ENCODE data around the gene RMND5B.
A peak's percentile ranks its signal among the peaks of the same experiment; 100 is the strongest.
"Not testable (repeated sequence)": the region's sequence is repeated elsewhere in the genome, so short reads cannot be mapped to it uniquely, and the experiment has no call there.

The RMND5B gene

GRCh38 chr5:178194026-178194425 is 63.2 kb downstream of the RMND5B start:
- H3K4me3 ChIP-seq, result no peak overlapping the region
- H3K27ac ChIP-seq, result no peak overlapping the region

GRCh38 chr5:178196281-178196812 is 65.5 kb downstream of the RMND5B start:
- H3K27ac ChIP-seq, result no peak overlapping the region
- H3K4me3 ChIP-seq, result no peak overlapping the region

- no peak overlapping the region for H3K4me3 ChIP-seq
- H3K27ac ChIP-seq, result no peak overlapping the region
These were observed 66.2 kb downstream of the RMND5B start for GRCh38 chr5:178196986-178197385.

- not testable (repeated sequence) for H3K27ac ChIP-seq, H3K4me3 ChIP-seq
These were observed 67.3 kb downstream of the RMND5B start for GRCh38 chr5:178198151-178198550.

- Histone ChIP-seq H3K27ac (no peak overlapping the region), H3K4me3 (no peak overlapping the region)
These were observed 67.9 kb downstream of the RMND5B start for GRCh38 chr5:178198706-178199105.

- no peak overlapping the region for H3K4me3 ChIP-seq
- H3K27ac ChIP-seq, result peak overlapping the region in 4 of 21 experiments; percentile 0 to 51 (median 22)
These were observed 69.0 kb downstream of the RMND5B start for GRCh38 chr5:178199581-178200434.

Measured in skin epidermis (tissue), 12 donors.